GM12878 (cell line): ENCODE results near the gene GFPT1. TPM values are rescaled to one million over a fixed set of nuclear protein-coding genes. Genes with fewer than 3 reads are reported as not detected.

Source experiments
- ATAC-seq: fragments of 200-7000 bp; cut with Tn5 transposase; 3 replicates; pipeline ENCODE4 v1.9.1; 2020; ENCODE audit warnings: mild to moderate bottlenecking, moderate library complexity
- BruUV-seq: library from RNA; stranded (reverse); fragments of 400-500 nt; replicated peaks from 2 replicates; lab custom pipeline; 2021; lab: Mats Ljungman, UMichigan
- CTCF ChIA-PET: fragments of 300-600 bp; sonication (Branson Sonifier 250); formaldehyde crosslinking; extraction: SDS; loops from one replicate; lab custom pipeline; 2021; ENCODE audit warnings: inconsistent platforms; lab: Yijun Ruan, JAX
- POLR2A ChIA-PET: fragments of 350-600 bp; formaldehyde crosslinking; extraction: SDS; loops from one replicate; lab custom pipeline; 2021; ENCODE audit warnings: inconsistent platforms; lab: Charles Lee
- RAD21 ChIA-PET: fragments of 300-600 bp; sonication (Branson Sonifier 250); formaldehyde crosslinking; loops from one replicate; lab custom pipeline; 2023; ENCODE audit warnings: antibody characterized with exemption; ENCODE audit not compliant: unreplicated experiment; lab: Charles Lee
- SMC1A ChIA-PET: fragments of 300-600 bp; sonication (Branson Sonifier 250); formaldehyde crosslinking; loops from one replicate; lab custom pipeline; 2023; ENCODE audit not compliant: unreplicated experiment, uncharacterized antibody; lab: Charles Lee
- DNase-seq: peaks from one replicate; pipeline ENCODE4 v3.0.0-alpha.2; 2011; ENCODE audit warnings: low read depth, low spot score
- FAIRE-seq: peaks from 3 replicates; lab custom pipeline; 2011; peaks lifted over from hg19 to GRCh38; lab: Jason Lieb, UNC
- H2AFZ ChIP-seq: 2 replicates; pipeline ENCODE4 v1.6.0; 2011; ENCODE audit warnings: low read depth, low read length, control low read depth; ENCODE audit not compliant: control insufficient read depth
- H3K27ac ChIP-seq: 2 replicates; pipeline ENCODE4 v1.5.1; 2011; ENCODE audit warnings: control low read depth; ENCODE audit not compliant: control insufficient read depth, insufficient read depth
- H3K27me3 ChIP-seq, 2 experiments: replicated peaks in 1 of 2; 2 replicates each; pipeline versions ENCODE4 v1.6.0 to v1.6.1; 2011; ENCODE audit warnings: low read length in 1 of 2; ENCODE audit not compliant: control insufficient read depth in 2 of 2, insufficient read depth in 2 of 2
- H3K36me3 ChIP-seq, 2 experiments: 2 replicates each; pipeline ENCODE4 v1.5.1; 2011; ENCODE audit warnings: low read length in 1 of 2; ENCODE audit not compliant: control insufficient read depth in 2 of 2, insufficient read depth in 2 of 2
- H3K4me1 ChIP-seq: 2 replicates; pipeline ENCODE4 v1.6.1; 2011; ENCODE audit warnings: mild to moderate bottlenecking, low read length, moderate library complexity, mixed read lengths; ENCODE audit not compliant: control insufficient read depth, insufficient read depth
- H3K4me2 ChIP-seq: 2 replicates; pipeline ENCODE4 v1.6.0; 2011; ENCODE audit warnings: control low read depth; ENCODE audit not compliant: control insufficient read depth, insufficient read depth
- H3K4me3 ChIP-seq: fragments of 200-600 bp; sonication (generic); 2 replicates; pipeline ENCODE4 v1.5.1; 2016
- H3K79me2 ChIP-seq: 2 replicates; pipeline ENCODE4 v1.6.0; 2011; ENCODE audit warnings: low read length; ENCODE audit not compliant: control insufficient read depth, insufficient read depth
- H3K9ac ChIP-seq: 2 replicates; pipeline ENCODE4 v1.8.0; 2011; ENCODE audit warnings: low read length, control low read depth, mixed read lengths; ENCODE audit not compliant: control insufficient read depth, insufficient read depth
- H3K9me3 ChIP-seq: replicated peaks from 3 replicates; pipeline ENCODE4 v1.5.1; 2011; ENCODE audit warnings: mild to moderate bottlenecking, low read length; ENCODE audit not compliant: control insufficient read depth, insufficient read depth
- H4K20me1 ChIP-seq: 2 replicates; pipeline ENCODE4 v1.6.0; 2011; ENCODE audit not compliant: control insufficient read depth, insufficient read depth
- BMI1 ChIP-seq: fragments of 450-650 bp; IDR thresholded peaks from 2 replicates; pipeline ENCODE4 v1.6.1; 2016; ENCODE audit warnings: mild to moderate bottlenecking, moderate library complexity, borderline replicate concordance
- NRF1 ChIP-seq: conservative IDR thresholded peaks from 2 replicates; pipeline ENCODE4 v1.6.1; 2011; ENCODE audit warnings: mild to moderate bottlenecking, low read depth, low read length, improper control_type of control experiment
- RELA ChIP-seq: fragments of 450-650 bp; IDR thresholded peaks from 2 replicates; pipeline ENCODE4 v1.8.0; 2014; ENCODE audit warnings: borderline replicate concordance; ENCODE audit not compliant: partially characterized antibody
- RELB ChIP-seq: fragments of 450-650 bp; IDR thresholded peaks from 2 replicates; pipeline ENCODE4 v1.6.1; 2017; ENCODE audit warnings: low read depth, mild to moderate bottlenecking, moderate library complexity
- ZBED1 ChIP-seq: IDR thresholded peaks from 2 replicates; pipeline ENCODE4 v1.6.1; 2016; ENCODE audit warnings: borderline replicate concordance
- ZZZ3 ChIP-seq: IDR thresholded peaks from 2 replicates; pipeline ENCODE4 v1.6.1; 2011; ENCODE audit warnings: low read depth; ENCODE audit not compliant: control insufficient read depth, insufficient read length
- WGBS: methylation state at CpG from one replicate; pipeline ENCODE4 v1.1.6; 2016; ENCODE audit warnings: low lambda C conversion rate; ENCODE audit not compliant: insufficient replicate concordance, insufficient coverage; ENCODE audit errors: missing lambda C conversion rate; 5-methylcytosine and 5-hydroxymethylcytosine counted together
- in situ Hi-C: fragments of 300-500 bp; cut with MboI; formaldehyde crosslinking; loops from 9 replicates; pipeline ENCODE4 v1.14.3; 2018; ENCODE audit warnings: mixed read lengths
- intact Hi-C: fragments of 100-400 bp; cut with micrococcal nuclease; formaldehyde crosslinking; loops from one replicate; pipeline ENCODE4 v1.14.2; 2022; ENCODE audit not compliant: unreplicated experiment
- polyA plus RNA-seq, 11 experiments: library from polyadenylated mRNA; depleted of rRNA in 4 of 11; unstranded in 6 of 11; stranded (reverse) in 5 of 11; fragments of >200 nt; fragmentation: Nextera tagmentation in 4 of 11; fragmentation: Illumina TruSeq in 1 of 11; extraction: Ambion mirVana in 4 of 11; extraction: Trizol in 1 of 11; gene quantifications; 1 replicate in 1 of 11; 2 replicates in 10 of 11; pipeline versions ENCODE4 v1.2.1 to v1.2.3, GENCODE V29; 2011 to 2016; ENCODE audit warnings: inconsistent platforms in 2 of 11, missing spikeins in 2 of 11, low read depth in 1 of 11
- total RNA-seq, 4 experiments: library from RNA; depleted of rRNA in 3 of 4; stranded (reverse); fragments of >200 nt in 3 of 4; fragmentation: Illumina TruSeq in 1 of 4; extraction: Trizol in 1 of 4; gene quantifications; 2 replicates each; pipeline versions ENCODE4 v1.2.1 to v1.2.3, GENCODE V29; 2013 to 2021

The GFPT1 gene
- total and polyA plus RNA-seq, 10 of the 15 experiments (the other 5 are each of a cell fraction or from before 2014, with no cell fraction given) = 10.1 to 95.2 (median 24.5) TPM

GRCh38 chr2:69305166-69305565 is 81.9 kb downstream of the GFPT1 start:
- H3K27me3 ChIP-seq = peaks cover 4 to 18% of the 10 kb centered on the region in 2 experiments
- 0 out of 2 replicates have a peak, but pooled peaks cover 5% of the 10 kb centered on the region for H3K4me1 ChIP-seq
- no peak overlapping the region for H2AFZ ChIP-seq
- no peak overlapping the region for H3K4me3 ChIP-seq
- POLR2A ChIA-PET = no interaction called here
- RAD21 ChIA-PET = interaction anchor here (1.1 kb wide), 1 partner anchor 14 kb away, joined by 3 read pairs; no protein-coding TSS in a partner anchor
- H3K9ac ChIP-seq = no peak overlapping the region
- no peaks in the 10 kb centered on the region for H4K20me1 ChIP-seq
- ATAC-seq (no peak), DNase-seq (no peak), FAIRE-seq (no peak)
- 68% methylated on average over 7 of the region's 7 CpGs for WGBS
- intact Hi-C loops (loop anchor here (5.0 kb wide), 2 partner anchors 293 to 838 kb away; partner anchors contain the start of genes ANTXR1, APLF and FBXO48), in situ Hi-C loops (no loop called here)
- BruUV-seq = no TSS peak
- CTCF ChIA-PET = interaction anchor here (1.1 to 1.7 kb wide), 3 partner anchors 12 to 277 kb away, joined by 3 to 7 read pairs (median 3); no protein-coding TSS in a partner anchor
- H3K4me2 ChIP-seq = no peak overlapping the region
- no peak overlapping the region for H3K27ac ChIP-seq
- H3K79me2 ChIP-seq = no peaks in the 10 kb centered on the region
- SMC1A ChIA-PET = no interaction called here
- TF ChIP-seq ZZZ3 (no peak), BMI1 (no peak), NRF1 (no peak), RELA (no peak), RELB (no peak), ZBED1 (no peak)
- no peaks in the 10 kb centered on the region for H3K36me3 ChIP-seq
- H3K9me3 ChIP-seq = no peaks in the 10 kb centered on the region; the same call in 2 of the 3 replicates
